HEK293 (cell line): ENCODE results near the gene MIA2.
A peak's percentile ranks its signal among the peaks of the same experiment; 100 is the strongest.
"Not testable (repeated sequence)": the region's sequence is repeated elsewhere in the genome, so short reads cannot be mapped to it uniquely, and the experiment has no call there.

Experiments used
- CTCF ChIA-PET: fragments of 350-600 bp; formaldehyde crosslinking; extraction: SDS; loops from one replicate; lab custom pipeline; 2021; ENCODE audit warnings: antibody characterized with exemption; lab: Yijun Ruan, JAX
- POLR2A ChIA-PET: fragments of 300-600 bp; formaldehyde crosslinking; extraction: SDS; loops from one replicate; lab custom pipeline; 2020; ENCODE audit warnings: antibody characterized with exemption, inconsistent platforms; lab: Yijun Ruan, JAX
- H3K27ac ChIP-seq: fragments of 200-500 bp; sonication (Bioruptor generic); 2 replicates; pipeline ENCODE4 v1.5.1; 2014; ENCODE audit warnings: low read depth, low read length, control low read depth, inconsistent platforms; ENCODE audit errors: extremely low read depth
- H3K36me3 ChIP-seq, 2 experiments: fragments of 200-500 bp in 1 of 2; sonication (Bioruptor generic) in 1 of 2; 1 replicate in 1 of 2; 2 replicates in 1 of 2; pipeline ENCODE4 v1.5.1; 2014 to 2017; ENCODE audit warnings: inconsistent platforms in 2 of 2, low read length in 2 of 2; ENCODE audit not compliant: control insufficient read depth in 2 of 2, insufficient read depth in 1 of 2
- H3K4me1 ChIP-seq: fragments of 200-500 bp; sonication (Bioruptor generic); 2 replicates; pipeline ENCODE4 v1.5.1; 2014; ENCODE audit warnings: mild to moderate bottlenecking, low read length, inconsistent platforms; ENCODE audit not compliant: control insufficient read depth, insufficient read depth
- H3K4me3 ChIP-seq: 2 replicates; pipeline ENCODE4 v1.5.1; 2011; ENCODE audit warnings: low read depth, mild to moderate bottlenecking, control low read depth, low read length, moderate library complexity
- H3K9me3 ChIP-seq: fragments of 200-500 bp; sonication (Bioruptor generic); 2 replicates; pipeline ENCODE4 v1.5.1; 2014; ENCODE audit warnings: low read depth, low read length, inconsistent platforms; ENCODE audit not compliant: control insufficient read depth, insufficient read depth
- FEZF1 ChIP-seq: fragments of 450-650 bp; formaldehyde crosslinking; IDR thresholded peaks from 2 replicates; pipeline ENCODE4 v1.5.1; 2016; ENCODE audit warnings: missing biosample characterization, missing genetic modification characterization
- MEIS1 ChIP-seq: sonication (generic); formaldehyde crosslinking; IDR thresholded peaks from 2 replicates; pipeline ENCODE4 v1.8.1; 2022; ENCODE audit warnings: missing genetic modification reagents, mild to moderate bottlenecking, borderline replicate concordance
- TRIM28 ChIP-seq: IDR thresholded peaks from 2 replicates; pipeline ENCODE4 v1.6.1; 2011; ENCODE audit warnings: low read length, control low read depth, borderline replicate concordance
- WT1 ChIP-seq: fragments of 450-650 bp; formaldehyde crosslinking; IDR thresholded peaks from 2 replicates; pipeline ENCODE4 v1.5.1; 2016; ENCODE audit warnings: missing biosample characterization, missing genetic modification characterization
- ZFP37 ChIP-seq: fragments of 450-650 bp; formaldehyde crosslinking; IDR thresholded peaks from 2 replicates; pipeline ENCODE4 v1.5.1; 2016; ENCODE audit warnings: missing biosample characterization, missing genetic modification characterization
- ZNF138 ChIP-seq: fragments of 450-650 bp; formaldehyde crosslinking; IDR thresholded peaks from 2 replicates; pipeline ENCODE4 v1.5.1; 2016; ENCODE audit warnings: missing biosample characterization, missing genetic modification characterization, borderline replicate concordance
- ZNF16 ChIP-seq: fragments of 450-650 bp; formaldehyde crosslinking; IDR thresholded peaks from 2 replicates; pipeline ENCODE4 v1.5.1; 2016; ENCODE audit warnings: low read depth, missing biosample characterization, missing genetic modification characterization
- ZNF169 ChIP-seq: fragments of 450-650 bp; formaldehyde crosslinking; IDR thresholded peaks from 2 replicates; pipeline ENCODE4 v1.5.1; 2016; ENCODE audit warnings: missing biosample characterization, missing genetic modification characterization
- ZNF211 ChIP-seq: fragments of 450-650 bp; formaldehyde crosslinking; IDR thresholded peaks from 2 replicates; pipeline ENCODE4 v1.5.1; 2016; ENCODE audit warnings: low read depth, missing biosample characterization, missing genetic modification characterization
- ZNF23 ChIP-seq: fragments of 450-650 bp; formaldehyde crosslinking; IDR thresholded peaks from 2 replicates; pipeline ENCODE4 v1.5.1; 2016; ENCODE audit warnings: missing biosample characterization, missing genetic modification characterization, borderline replicate concordance
- ZNF341 ChIP-seq: fragments of 450-650 bp; formaldehyde crosslinking; IDR thresholded peaks from 2 replicates; pipeline ENCODE4; 2016; ENCODE audit warnings: low read depth, missing biosample characterization, missing genetic modification characterization
- ZNF510 ChIP-seq: fragments of 450-650 bp; formaldehyde crosslinking; IDR thresholded peaks from 2 replicates; pipeline ENCODE4 v1.5.1; 2018; ENCODE audit warnings: mild to moderate bottlenecking, missing genetic modification characterization, missing biosample characterization; ENCODE audit not compliant: insufficient replicate concordance
- ZNF548 ChIP-seq: fragments of 450-650 bp; formaldehyde crosslinking; IDR thresholded peaks from 2 replicates; pipeline ENCODE4 v1.5.1; 2016; ENCODE audit warnings: missing biosample characterization, missing genetic modification characterization
- ZNF555 ChIP-seq: fragments of 450-650 bp; formaldehyde crosslinking; conservative IDR thresholded peaks from 2 replicates; pipeline ENCODE4 v1.5.1; 2017; ENCODE audit warnings: missing biosample characterization, mild to moderate bottlenecking, missing genetic modification characterization, inconsistent platforms
- ZNF558 ChIP-seq: fragments of 450-650 bp; formaldehyde crosslinking; IDR thresholded peaks from 2 replicates; pipeline ENCODE4 v1.5.1; 2016; ENCODE audit warnings: missing biosample characterization, missing genetic modification characterization
- ZNF560 ChIP-seq: fragments of 450-650 bp; formaldehyde crosslinking; IDR thresholded peaks from 2 replicates; pipeline ENCODE4 v1.5.1; 2017; ENCODE audit warnings: missing biosample characterization, missing genetic modification characterization, borderline replicate concordance
- ZNF747 ChIP-seq: fragments of 450-650 bp; formaldehyde crosslinking; IDR thresholded peaks from 2 replicates; pipeline ENCODE4 v1.5.1; 2016; ENCODE audit warnings: missing biosample characterization, missing genetic modification characterization
- TF ChIP-seq, protein P1 (sequence below): fragments of 450-650 bp; formaldehyde crosslinking; IDR thresholded peaks from 2 replicates; pipeline ENCODE4 v1.5.1; 2016; ENCODE audit warnings: missing biosample characterization, missing genetic modification characterization

MIA2 gene

DNA sequence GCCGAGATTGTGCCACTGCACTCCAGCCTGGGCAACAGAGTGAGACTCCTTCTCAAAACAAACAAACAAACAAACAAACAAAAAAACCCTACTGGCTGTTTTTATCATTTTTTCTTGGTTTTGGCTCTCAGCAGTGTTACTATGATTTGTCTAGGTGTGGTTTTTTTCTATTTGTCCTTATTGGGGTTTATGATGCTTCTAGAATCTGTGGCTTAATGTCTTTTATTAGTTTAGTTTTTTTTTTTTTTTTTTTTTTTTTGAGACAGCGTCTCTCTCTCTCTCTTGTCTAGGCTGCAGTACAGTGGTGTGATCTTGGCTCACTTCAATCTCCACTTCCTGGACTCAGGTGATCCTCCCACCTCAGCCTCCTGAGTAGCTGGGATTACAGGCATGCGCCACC lies 47.0 kb downstream of the MIA2 start:
- H3K9me3 ChIP-seq, CTCF ChIA-PET, H3K27ac ChIP-seq, H3K4me3 ChIP-seq, H3K4me1 ChIP-seq, POLR2A ChIA-PET: not testable (repeated sequence)
- TF ChIP-seq ZNF558: peak; percentile 97
- peaks cover 11 to 12% of the 10 kb centered on the region in 2 experiments; a peak in 2 of 3 replicates for H3K36me3 ChIP-seq

DNA sequence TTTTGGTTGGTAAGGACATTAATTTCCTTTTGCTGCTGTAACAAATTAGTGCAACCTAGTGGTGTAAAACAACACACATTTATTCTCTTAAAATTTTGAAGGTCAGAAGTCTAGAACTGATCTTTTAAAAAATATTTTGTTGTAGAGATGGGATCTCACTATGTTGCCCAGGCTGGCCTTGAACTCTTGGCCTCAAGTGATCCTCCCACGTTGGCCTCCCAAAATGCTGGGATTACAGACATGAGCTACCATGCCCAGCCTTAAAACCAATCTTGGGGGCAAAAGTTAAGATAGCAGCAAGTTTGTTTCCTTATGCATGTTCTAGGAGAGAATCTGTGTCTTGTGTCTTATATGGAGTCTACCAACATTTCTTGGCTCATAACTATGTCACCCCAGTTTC lies 55.8 kb downstream of the MIA2 start:
- ChIA-PET POLR2A (interaction anchor here (0.6 kb wide), 1 partner anchor 45 kb away, joined by 3 read pairs; no protein-coding TSS in a partner anchor), CTCF (no interaction called here)
- no peak overlapping the region for H3K27ac ChIP-seq

DNA sequence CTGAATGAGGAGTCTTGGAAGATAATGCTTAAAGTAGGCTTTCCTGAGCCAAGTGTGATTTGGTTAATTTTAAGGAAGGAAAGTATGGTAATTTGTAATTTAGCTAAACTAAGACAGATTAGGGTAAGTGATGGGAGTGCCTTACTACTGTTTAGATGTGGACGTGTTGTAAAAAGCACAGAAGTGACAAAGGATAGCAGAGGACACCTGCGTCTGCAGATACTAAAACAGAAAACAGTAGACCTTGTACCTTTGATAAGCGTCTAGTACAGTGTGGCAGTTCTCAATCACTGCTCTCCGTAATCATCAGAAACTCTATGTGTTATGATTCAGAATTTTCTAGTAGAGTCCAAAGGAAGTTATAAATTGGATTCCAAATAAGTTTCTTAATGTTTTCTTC lies 58.0 kb downstream of the MIA2 start:
- TF ChIP-seq WT1 (tag by site-specific recombination): no peak
- no peak for TF ChIP-seq ZNF23 (tag by site-specific recombination)
- Histone ChIP-seq H3K9me3 (no peaks in the 10 kb centered on the region), H3K4me1 (no peaks in the 10 kb centered on the region), H3K36me3 (peaks cover 9 to 15% of the 10 kb centered on the region in 2 experiments), H3K27ac (no peak overlapping the region), H3K4me3 (no peak overlapping the region)
- ChIA-PET CTCF (no interaction called here), POLR2A (no interaction called here)

More for the DNA sequence above, 55.8 kb downstream of the MIA2 start:
- peaks cover 2 to 3% of the 10 kb centered on the region in 2 experiments for H3K36me3 ChIP-seq
- no peak for TF ChIP-seq ZNF560 (tag by site-specific recombination)
- no peak for TF ChIP-seq ZFP37 (tag by site-specific recombination)
- no peak for TF ChIP-seq ZNF138 (tag by site-specific recombination)
- TF ChIP-seq ZNF548: no peak
- no peak for TF ChIP-seq ZNF558
- no peak for TF ChIP-seq ZNF23 (tag by site-specific recombination)
- TF ChIP-seq ZNF16 (tag by site-specific recombination): no peak
- TF ChIP-seq MEIS1: no peak
- no peak for TF ChIP-seq ZNF211 (tag by site-specific recombination)
- TF ChIP-seq, protein P1, sequence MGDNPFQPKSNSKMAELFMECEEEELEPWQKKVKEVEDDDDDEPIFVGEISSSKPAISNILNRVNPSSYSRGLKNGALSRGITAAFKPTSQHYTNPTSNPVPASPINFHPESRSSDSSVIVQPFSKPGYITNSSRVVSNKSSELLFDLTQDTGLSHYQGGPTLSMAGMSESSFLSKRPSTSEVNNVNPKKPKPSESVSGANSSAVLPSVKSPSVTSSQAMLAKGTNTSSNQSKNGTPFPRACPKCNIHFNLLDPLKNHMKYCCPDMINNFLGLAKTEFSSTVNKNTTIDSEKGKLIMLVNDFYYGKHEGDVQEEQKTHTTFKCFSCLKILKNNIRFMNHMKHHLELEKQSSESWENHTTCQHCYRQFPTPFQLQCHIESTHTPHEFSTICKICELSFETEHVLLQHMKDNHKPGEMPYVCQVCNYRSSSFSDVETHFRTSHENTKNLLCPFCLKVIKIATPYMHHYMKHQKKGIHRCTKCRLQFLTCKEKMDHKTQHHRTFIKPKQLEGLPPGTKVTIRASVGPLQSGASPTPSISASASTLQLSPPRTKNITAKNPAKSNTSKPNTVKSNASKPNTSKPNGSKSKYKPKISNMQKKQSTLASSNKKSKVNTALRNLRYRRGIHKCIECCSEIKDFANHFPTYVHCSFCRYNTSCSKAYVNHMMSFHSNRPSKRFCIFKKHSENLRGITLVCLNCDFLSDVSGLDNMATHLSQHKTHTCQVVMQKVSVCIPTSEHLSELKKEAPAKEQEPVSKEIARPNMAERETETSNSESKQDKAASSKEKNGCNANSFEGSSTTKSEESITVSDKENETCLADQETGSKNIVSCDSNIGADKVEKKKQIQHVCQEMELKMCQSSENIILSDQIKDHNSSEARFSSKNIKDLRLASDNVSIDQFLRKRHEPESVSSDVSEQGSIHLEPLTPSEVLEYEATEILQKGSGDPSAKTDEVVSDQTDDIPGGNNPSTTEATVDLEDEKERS (tag by site-specific recombination): no peak
- no peak for TF ChIP-seq TRIM28
- no peak for TF ChIP-seq ZNF169 (tag by site-specific recombination)
- TF ChIP-seq FEZF1: no peak
- TF ChIP-seq, all 188 proteins: peak for 0
- Histone ChIP-seq H3K4me1 (no peaks in the 10 kb centered on the region), H3K4me3 (no peak overlapping the region), H3K9me3 (no peaks in the 10 kb centered on the region)

DNA sequence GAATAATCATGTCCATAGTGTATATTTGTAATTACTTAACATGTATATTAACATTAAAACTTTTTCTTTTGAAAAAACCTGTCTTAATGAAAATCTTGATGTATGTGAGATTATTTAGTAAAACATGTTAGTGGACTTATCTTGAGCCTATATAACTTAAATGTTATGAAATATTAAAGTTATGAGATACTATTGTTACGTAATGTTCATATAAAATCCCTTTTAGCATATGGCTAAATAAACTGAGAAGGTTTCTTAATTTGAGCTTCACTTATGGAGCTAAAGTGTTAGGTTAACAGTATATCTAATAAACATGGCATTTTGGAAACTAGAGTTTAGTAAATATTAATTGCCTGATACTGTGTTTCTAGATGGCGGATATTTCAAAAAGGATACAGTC lies 59.9 kb downstream of the MIA2 start:
- H3K9me3 ChIP-seq: no peaks in the 10 kb centered on the region
- CTCF ChIA-PET: interaction anchor here (0.6 to 0.7 kb wide), 3 partner anchors 46 to 157 kb away, joined by 3 to 4 read pairs (median 3); no protein-coding TSS in a partner anchor
- peaks cover 12 to 22% of the 10 kb centered on the region in 2 experiments for H3K36me3 ChIP-seq
- TF ChIP-seq ZNF510 (no peak), ZNF747 (tag by site-specific recombination) (no peak), ZNF555 (no peak), ZNF341 (tag by site-specific recombination) (no peak)
- TF ChIP-seq, all 188 proteins: peak for 0
- no peak overlapping the region for H3K27ac ChIP-seq
- POLR2A ChIA-PET: interaction anchor here (0.7 to 0.8 kb wide), 2 partner anchors 27 to 123 kb away, joined by 3 read pairs; partner anchors contain the start of gene TRAPPC6B
- no peaks in the 10 kb centered on the region for H3K4me1 ChIP-seq
- no peak overlapping the region for H3K4me3 ChIP-seq

DNA sequence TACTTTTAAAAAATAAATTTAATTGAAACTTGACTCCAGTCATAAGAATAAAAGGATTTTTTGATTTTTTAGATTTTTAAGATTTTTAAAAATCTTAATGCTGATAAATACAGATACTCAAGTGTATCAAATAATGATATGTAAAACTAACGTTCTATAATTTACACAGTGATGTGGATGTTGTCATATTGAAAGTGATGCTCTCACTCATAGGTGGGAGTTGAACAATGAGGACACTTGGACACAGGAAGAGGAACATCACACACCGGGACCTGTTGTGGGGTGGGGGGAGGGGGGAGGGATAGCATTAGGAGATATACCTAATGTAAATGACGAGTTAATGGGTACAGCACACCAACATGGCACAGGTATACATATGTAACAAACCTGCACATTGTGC lies 66.7 kb downstream of the MIA2 start:
- H3K27ac ChIP-seq, H3K4me1 ChIP-seq, H3K4me3 ChIP-seq, H3K9me3 ChIP-seq, POLR2A ChIA-PET, CTCF ChIA-PET: not testable (repeated sequence)
- peaks cover 18 to 19% of the 10 kb centered on the region in 2 experiments for H3K36me3 ChIP-seq
